Activated naive CD4-positive, alpha-beta T cell treated with Interleukin-2 at 50 U/mL for 16 hours (primary cell): ENCODE results near the gene KRT6A.
"Not testable (repeated sequence)": the region's sequence is repeated elsewhere in the genome, so short reads cannot be mapped to it uniquely, and the experiment has no call there.

Experiments used
- DNase-seq: peaks from one replicate; pipeline ENCODE4 v3.0.0-alpha.2; 2020

The KRT6A gene

DNA sequence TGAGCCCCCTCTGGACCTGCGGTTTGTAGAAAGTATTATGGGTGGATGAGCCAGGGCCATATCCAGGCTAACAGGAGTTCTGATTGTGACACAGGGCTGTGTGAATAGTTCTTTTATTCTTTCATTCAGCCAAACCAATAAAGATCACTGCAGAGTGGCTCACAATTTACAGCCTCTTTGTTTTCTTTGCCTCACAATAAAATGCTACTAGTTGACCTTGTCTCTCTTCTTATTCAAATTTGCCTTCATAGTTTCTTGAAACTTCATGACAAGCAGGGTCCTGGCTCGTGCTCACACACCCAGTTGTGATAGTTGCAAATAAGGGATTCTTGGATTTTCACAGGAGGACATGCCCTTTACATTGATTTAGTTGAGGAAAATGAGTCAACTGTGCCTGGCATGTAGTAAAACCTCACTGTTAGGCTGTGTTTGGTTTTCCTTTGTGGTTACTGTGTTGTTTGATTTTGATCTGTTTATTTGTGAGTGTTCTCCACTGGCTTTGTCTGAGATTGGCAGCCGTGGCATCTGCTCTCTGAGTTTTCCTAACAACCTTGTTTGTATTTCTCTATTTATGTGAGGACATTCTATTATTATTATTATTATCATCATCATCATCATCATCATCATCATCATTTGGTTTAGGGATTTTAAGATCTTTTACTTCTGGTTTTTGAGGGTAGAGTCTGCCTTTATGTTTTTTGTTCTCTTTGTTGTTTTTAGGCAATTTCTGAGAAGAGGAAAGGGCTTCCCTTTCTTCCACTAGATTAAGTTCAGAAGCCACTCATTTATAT, 38.5 kb downstream of the KRT6A start:
- DNase-seq: no peak

DNA sequence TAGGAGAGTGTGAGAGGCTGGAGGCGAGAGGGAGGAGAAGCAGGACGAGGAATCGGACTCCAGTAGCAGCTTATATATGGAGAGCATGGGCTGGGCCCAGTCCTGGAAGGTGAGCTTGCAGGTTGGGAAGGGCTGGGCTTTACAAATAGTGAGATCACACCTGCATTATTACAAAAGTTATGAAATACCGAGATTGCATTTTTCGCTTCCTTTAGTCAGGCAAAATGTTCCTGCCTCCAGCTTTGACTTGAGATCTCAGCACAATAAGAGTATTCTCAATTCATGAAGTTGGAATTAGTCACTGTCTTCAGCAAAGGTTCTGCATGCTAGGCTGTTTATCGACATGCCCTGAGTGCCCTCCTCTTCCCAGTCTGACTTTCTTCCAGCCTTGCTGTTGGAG, 41.0 kb downstream of the KRT6A start, which contains the start of gene KRT6B:
KRT6B (minus strand) TSS at position 46 of the 400 bp plus-strand sequence. CDS start 68 bp downstream, outside the sequence.
- DNase-seq: no peak

DNA sequence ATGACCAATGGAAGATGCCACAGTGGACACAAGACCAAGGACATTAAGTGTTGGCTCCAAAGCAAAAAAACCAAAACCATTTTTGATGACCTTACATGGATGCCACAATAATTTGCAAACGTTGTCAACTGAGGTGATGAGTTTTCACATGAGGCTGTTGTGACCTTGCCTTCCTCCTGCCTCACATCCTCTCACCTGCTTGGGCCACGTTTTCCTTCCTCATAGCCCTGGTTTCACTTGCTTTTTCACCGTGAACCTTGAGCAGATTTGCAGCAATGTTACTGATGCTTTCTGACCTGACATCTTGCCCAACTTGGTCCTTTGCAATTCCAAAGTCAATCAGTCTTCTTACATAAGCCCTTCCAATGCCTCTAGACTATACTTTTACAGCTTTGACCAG, 44.8 kb downstream of the KRT6A start:
- no peak for DNase-seq

GRCh38 chr12:52447196-52447595, 45.9 kb downstream of the KRT6A start:
- not testable (repeated sequence) for DNase-seq

DNA sequence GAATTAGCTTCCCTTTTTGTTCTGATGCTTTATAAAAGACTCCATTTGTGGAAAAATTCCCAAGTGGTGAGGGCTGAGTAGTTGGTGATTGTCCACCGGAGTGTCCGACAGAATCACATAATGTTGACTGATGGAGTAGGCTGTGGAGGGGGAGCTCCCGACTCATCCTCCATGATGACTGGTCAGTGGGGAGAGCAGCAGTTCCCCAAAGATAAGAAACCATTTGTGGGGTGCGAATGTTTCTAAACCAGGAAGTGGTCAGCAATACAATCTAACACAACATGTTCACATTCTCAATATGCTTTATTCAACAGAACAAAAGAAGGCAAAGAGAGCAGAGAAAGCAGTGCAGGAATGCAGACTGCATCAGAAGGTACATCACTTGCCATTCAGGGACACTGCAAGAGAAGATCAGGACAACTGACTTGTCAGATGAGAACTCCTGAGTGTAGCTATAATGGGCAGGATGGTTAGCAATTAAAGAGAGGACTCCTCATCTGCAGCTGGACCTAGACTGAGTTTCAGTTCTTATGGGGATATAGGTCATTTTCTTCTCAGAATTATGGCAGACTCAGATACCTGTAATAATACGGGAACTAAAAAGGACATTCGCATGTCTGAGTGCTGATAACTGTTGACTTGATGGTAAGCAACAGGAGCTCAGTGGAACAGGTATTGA, 46.6 kb downstream of the KRT6A start:
- no peak for DNase-seq

DNA sequence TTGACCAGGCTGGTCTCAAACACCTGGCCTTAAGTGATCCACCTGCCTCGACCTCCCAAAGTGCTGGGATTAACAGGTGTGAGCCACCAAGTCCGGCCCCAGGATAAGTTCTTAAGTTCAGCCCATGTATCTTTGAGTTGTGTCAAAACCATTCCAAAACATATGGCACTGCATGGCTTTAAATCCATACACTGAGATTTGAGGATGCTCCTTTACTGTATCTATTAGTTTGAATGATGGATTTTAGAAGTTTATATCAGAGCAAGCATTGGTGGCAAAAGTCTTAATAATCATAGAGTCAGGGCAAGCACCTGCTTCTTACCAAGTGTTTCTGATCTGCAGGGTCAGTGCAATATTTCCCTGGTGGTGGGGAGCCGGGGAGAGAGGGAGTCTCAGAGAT, 47.2 kb downstream of the KRT6A start:
- no peak for DNase-seq

DNA sequence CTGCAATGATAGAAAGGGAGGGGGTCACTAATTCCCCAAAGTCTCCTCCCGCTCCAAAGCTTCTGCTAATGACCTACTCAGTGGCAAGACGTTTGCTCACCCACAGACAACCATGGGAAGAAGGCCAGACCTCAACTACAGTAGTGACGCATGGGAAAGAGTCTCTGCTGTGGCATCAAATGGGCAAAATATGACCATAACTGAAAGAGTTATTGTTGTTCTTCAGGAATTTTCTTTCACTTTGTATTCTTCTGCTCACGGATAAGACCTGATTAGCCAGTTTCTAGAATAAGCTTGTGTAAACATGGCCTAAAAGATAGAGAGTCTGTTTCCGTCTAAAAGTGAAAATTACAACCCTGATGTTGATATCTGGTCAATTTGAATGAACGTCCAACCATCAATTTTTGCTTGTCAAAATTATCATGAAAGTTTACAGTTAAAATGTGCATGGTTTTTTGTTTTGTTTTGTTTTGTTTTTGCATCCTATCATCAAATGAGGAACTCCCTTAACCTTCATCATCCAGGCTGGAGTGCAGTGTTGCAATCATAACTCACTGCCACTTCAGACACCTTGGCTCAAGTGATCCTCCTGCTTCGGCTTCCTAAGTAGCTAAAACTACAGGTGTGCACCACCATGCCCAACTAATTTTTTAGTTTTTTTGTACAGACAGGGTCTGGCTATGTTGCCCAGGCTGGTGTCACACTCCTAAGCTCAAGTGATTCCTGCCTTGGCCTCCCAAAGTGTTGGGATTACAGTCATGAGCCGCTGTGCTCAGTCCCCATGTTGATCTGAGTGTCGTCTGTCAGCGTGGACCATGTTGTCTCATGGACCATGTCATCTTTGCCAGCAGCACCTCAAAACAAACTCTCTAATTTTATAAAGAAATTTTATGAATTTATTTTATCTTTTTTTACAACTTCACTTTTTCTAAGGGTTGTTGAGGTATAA, 48.1 kb downstream of the KRT6A start:
- no peak for DNase-seq

DNA sequence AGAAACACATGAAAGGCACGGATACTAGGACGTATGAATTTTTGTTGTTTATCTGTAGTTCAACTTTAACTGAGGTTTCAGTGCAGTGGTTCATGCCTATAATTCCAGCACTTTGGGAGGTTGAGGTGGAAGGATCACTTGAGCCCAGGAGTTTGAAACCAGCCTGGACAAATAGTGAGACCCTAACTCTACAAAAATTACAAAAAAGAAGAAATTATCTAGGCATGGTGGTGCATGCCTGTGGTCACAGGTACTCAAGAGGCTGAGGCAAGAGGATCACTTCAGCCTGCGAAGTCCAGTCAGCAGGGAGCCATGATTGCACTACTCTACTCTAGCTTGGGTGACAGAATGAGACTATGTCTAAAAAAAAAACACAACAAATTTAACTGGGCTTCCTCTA, 49.1 kb downstream of the KRT6A start:
- DNase-seq: no peak

DNA sequence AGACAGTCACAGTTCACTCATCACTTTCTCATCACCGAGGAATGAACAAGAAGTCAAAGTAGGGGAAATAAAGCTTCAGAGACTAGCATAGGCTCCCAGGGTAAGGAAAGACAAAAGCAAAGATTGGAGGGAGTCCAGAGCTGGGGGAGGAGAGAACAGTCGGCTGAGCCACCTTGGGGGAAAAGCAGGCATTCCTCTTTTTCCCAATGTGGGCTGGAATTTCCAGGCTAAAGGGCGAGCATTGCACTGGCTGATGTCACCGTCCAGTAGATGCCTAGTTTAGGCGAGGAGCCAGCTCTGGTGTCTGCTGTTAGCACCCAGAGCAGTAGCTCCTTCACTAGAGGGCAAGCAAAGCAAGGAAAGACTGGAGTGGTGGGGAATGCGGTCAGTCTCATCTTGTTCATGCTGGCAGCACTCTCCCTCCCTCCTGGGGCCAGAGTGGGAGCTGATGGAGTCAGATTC, 50.4 kb downstream of the KRT6A start:
- no peak for DNase-seq

GRCh38 chr12:52441320-52441911, 51.6 kb downstream of the KRT6A start:
- DNase-seq: no peak

- no peak for DNase-seq
Observed at GRCh38 chr12:52440821-52441319, 52.2 kb downstream of the KRT6A start.

- DNase-seq: no peak
Observed at GRCh38 chr12:52439845-52440244, 53.2 kb downstream of the KRT6A start.

DNA sequence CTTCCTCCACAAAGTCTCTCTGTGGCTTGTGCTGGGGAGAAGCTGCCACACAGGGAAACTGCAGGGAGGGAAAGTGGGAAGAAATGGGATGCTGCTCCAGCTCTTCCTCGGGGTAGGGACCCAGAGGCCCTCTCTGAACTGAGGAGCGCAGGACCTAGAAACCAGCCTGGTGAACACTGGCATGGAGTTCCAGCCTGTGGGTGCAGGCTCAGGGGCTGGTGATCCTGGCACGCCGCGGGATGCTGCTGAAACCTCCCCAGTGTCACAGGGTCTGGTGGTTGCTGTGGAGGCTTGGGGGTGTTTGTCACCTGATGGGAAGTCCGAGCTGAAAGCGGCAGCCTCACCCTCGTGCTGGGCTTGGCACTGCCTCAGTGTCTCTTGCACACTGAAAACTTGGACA, 53.6 kb downstream of the KRT6A start:
- no peak for DNase-seq

DNA sequence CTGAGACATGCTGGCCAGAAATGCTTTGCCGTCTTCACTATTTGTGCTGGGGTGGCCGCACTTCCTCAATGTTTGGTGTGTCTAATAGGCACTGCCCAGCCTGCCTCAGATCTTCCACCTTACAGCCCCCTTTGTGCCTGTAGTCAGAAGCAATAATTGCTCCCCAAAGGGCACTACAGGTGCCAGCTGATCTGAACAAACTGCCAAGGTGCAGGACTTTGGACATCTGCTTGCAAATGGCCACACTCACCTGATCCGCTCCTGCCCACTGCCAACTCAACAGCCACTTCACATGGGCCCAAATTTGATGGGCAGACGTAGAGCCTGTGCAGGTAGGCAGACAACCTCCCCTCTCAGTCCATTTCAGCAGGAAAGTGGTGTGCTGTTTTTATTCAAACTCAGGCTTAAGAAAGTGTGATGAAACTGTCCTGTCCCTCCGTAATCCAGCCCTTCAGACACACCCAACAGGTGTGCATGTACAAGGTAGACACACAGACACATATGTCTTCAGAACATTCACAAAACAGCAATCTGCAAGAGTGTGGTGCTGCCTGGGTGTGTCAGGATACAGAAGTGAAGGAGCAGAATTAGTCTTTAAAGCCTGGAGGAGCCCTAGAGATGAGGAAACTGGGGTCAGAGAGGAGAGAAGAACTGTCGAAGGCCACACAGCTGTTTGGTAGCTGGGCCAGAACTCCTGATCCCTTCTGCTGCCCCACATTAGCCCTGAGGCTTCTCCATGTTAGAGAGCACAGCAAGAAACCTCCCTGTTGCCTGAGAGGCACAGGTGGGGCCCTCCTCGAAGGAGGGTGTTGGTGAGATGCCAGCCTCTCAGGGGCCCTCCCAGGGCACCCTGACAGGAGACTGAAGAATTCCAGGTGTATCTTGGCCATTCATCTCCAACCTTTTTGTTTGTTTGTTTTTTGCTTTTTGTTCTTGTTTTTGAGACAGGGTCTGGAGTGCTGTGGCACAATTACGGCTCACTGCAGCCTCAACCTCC, 54.5 kb downstream of the KRT6A start:
- no peak for DNase-seq

GRCh38 chr12:52437508-52437907, 55.5 kb downstream of the KRT6A start:
- DNase-seq: no peak
